ENCODE measurements around the gene GMIP. TPM values are rescaled to one million over a fixed set of nuclear protein-coding genes. Genes with fewer than 3 reads are reported as not detected.

The GMIP gene, protein sequence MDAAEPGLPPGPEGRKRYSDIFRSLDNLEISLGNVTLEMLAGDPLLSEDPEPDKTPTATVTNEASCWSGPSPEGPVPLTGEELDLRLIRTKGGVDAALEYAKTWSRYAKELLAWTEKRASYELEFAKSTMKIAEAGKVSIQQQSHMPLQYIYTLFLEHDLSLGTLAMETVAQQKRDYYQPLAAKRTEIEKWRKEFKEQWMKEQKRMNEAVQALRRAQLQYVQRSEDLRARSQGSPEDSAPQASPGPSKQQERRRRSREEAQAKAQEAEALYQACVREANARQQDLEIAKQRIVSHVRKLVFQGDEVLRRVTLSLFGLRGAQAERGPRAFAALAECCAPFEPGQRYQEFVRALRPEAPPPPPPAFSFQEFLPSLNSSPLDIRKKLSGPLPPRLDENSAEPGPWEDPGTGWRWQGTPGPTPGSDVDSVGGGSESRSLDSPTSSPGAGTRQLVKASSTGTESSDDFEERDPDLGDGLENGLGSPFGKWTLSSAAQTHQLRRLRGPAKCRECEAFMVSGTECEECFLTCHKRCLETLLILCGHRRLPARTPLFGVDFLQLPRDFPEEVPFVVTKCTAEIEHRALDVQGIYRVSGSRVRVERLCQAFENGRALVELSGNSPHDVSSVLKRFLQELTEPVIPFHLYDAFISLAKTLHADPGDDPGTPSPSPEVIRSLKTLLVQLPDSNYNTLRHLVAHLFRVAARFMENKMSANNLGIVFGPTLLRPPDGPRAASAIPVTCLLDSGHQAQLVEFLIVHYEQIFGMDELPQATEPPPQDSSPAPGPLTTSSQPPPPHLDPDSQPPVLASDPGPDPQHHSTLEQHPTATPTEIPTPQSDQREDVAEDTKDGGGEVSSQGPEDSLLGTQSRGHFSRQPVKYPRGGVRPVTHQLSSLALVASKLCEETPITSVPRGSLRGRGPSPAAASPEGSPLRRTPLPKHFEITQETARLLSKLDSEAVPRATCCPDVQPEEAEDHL
- 4.6 to 6.4 TPM (median 5.4 TPM) in 5 replicates for total RNA-seq (2022; extraction: Qiagen RNA extraction)

DNA sequence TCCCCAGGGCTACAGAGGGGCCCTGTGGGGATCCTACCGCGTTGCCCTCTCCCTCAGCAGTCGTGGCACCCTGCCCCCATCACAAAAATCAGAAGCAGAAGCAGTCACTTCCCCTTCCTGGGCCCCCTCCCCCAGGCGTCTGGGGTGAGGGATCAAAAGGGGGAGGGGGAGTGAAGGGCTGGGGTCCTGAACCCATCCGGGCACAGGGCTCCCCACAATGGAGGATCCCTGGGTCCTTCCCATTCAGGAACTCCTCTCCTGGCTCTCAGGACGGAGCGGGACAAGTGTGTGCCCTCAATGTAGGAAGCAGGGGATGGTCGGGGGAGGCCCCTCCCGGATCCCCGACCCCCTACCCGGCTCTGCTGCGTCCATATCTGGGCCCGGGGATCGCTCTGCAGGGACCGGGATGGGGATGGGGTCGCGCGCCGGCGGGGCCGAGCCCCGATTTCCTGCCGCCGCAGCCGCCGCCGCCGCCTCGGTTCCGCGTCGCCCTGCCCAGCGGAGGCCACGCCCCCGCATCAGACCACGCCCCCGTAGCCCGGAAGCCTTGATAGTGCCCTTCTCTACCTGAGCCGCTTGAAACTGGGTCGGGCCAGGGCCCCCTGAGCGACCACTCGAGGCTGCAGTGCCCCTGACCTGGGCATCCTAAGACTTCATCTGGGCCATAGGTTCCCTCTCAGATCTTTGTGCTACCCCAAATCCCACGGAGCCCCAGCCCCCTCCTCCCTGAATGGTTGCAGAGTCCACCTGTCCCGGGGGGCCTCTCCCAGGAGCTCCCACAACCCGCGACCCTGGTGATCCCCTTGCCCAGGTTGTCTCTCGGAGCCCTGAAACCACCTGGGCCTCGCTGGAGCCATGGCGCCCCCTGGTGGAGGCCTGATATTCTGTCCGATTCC is at the start of gene GMIP:
GMIP (minus strand) TSS at position 500 of the 896 bp plus-strand sequence; CDS start at position 372, 128 bp downstream.

DNA sequence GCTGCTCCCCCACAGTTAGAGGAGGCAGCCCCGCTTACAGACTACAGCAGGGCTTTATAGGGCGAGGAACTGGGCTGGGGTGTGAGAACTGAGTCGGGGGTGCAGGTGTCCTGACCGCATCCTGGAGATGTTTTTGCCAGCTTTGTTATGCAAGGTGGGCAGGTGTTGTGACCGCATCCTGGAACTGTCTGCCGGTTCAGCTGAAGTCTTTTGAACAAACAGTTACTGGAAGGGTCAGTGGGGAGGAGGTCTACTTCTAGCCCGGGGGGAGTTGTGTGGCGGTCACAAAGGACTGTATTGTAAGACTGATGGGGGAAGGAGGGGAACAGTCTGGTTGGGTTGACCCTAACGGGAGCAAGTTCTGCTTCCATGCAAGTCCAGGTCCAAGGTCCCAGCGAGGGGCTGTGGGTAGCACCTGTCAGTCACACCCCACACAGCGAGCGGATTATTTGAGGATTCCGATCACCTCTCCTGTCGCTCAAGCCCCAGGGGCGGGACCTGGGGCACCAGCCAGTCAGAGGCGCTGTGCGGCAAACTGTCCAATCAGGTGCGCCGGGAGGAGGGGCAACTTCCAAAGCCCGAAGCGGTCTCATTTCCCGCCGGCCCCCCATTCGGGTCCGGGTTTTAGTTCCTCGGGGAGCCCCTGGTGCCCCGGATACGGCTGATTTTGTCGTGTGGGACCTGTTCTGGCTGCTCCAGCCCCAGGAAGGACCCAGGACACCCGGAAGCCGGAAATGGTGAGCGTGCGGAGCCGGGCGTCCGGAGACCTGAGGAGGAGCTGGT is 25.0 kb upstream of the GMIP start, which contains the start of gene ZNF101:
ZNF101 (plus strand) TSS at position 610 of the 783 bp plus-strand sequence; CDS start at position 735, 125 bp downstream.

DNA sequence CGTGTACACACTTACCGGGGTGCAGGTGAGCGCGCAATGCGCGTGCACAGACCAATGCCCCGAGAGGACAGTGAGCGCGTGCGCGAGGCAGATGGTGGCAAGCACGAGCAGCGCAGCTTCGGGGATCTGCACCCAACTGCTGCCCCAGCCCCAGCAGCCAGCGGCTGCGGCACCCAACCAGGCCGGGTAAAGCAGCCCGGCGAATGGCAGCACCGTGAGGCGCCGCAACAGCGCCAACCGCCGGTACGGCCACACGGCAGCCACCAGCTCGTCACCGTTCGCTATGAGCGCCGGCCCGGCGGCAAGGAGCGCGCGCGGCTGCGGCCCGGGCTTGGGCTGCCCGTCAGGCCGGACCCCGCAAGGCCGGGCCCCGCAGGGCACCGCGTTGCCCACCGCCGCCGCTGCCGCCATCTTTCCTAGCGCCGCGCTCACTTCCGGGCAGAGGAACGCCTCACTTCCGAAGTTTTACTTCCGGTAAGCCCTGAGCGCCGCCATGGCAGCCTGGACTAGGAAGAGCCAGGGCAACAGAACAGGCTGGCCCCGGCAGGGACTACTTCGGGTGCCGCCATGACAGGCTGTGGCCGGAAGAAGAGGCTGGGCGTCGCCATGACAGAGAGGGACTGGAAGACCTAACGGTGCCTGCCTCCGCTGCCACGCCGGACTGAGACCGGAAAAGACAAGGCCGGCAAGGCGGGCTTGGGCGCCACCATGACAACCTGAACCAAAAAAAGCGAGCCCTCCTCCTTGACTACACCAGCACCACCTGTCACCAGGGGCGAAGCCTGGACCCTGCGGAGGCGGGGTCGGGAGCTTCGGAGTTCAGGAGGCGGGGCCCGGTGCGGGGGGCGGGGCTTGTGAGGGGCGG is 20.0 kb upstream of the GMIP start, which contains the start of gene ATP13A1:
ATP13A1 (minus strand) TSS at position 421 of the 865 bp plus-strand sequence; CDS start at position 411, 10 bp downstream.

DNA sequence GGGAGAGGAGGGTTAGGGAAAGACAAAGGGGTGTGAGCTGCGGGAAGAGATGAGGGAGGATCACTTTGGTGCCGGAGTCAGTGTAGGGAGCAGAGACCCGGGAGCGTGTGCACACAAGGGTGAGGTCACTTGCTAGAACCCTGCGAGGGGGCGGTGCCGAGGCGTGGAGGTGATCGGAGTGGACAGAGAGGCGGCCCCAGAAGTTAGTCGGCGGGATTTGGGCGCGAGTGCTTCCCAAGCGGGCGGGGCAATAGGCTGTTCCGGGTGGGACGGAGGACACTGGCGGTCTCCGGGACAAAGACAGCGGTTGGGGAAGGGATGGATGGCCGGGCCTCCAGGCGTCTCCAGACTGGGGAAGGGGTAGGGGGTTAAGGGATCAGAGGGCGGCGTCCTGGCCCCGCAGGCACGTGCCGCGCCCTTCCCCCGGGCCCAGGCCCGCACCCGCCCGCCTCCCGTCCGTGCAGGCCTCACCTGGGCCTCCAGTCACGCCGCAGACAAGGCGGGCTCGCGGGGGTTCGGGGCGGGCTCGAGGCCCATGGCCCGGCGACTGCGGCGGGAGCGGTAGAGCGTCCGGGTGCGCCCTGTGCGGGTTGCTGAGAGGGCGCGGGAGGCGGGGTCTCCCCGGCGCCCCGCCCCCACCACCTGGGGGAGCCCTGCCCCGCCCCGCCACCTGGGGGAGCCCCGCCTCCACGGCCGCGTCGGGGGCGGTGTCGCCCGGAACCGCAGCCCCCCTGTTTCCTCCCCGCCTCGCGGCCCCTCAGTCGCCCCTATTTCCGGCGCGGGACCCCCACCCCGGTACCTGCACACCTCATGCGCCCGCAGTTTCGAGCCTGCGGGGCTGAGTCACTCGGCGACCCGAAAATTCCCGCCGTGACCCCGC is 15.6 kb downstream of the GMIP start, which contains the start of gene LPAR2:
LPAR2 (minus strand) TSS at position 600 of the 880 bp plus-strand sequence. CDS start 945 bp downstream, outside the sequence.

DNA sequence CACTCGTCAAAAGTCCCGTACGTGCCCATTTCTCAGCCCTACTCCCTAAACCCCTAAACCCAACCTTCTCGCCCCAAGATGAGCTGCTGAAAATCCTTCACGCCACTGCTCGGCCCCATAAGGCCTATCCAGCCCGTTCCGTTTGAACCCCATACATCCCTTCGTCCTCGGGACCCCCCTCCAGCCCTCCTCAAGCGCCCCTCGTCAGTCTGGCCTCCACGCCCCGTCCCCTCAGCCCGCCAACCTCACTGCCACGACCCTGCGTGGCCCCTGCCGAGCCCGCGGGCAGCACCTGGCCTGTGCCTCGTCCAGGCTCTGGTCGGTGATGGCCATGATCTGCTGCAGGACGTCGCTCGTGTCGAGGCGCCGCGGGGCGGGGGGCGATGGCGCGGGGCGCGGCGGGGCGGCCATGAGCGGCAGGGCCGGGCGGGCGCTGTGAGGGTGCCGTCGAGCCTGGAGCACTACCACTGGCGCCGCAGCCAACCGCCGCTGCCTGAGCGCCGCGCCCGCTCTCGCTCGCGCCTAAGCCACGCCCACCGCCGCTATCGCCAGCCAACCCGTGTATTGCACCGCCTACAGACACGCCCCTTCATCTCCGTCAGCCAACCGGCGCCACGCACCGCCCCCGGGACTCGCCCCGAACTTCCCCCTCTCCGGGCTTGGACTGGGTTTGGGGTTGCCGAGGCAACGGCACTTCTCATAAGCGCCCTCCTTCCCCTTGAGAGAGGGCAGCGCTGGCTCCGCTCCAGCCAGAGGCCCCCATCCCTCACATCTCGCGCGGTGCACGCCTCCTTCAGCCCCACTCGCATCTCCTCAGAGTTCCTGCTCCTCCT is 25.0 kb downstream of the GMIP start, which contains the start of gene PBX4:
PBX4 (minus strand) TSS at position 469 of the 833 bp plus-strand sequence; CDS start at position 411, 58 bp downstream.

Other genes starting within 250 kb of the GMIP start
- gene GATAD2A, start 238.0 kb downstream of the GMIP start, total RNA-seq (2022; extraction: Qiagen RNA extraction) = 39.9 to 44.6 TPM (median 42.7 TPM) in 5 replicates
- gene TSSK6, start 128.1 kb downstream of the GMIP start, total RNA-seq (2022; extraction: Qiagen RNA extraction) = 1.2 to 1.9 TPM (median 1.5 TPM) in 5 replicates
- gene NDUFA13, start 127.4 kb downstream of the GMIP start, total RNA-seq (2022; extraction: Qiagen RNA extraction) = 141 to 164 TPM (median 157 TPM) in 5 replicates
- 2.4 to 4.2 TPM (median 3.0 TPM) in 5 replicates for gene YJEFN3, start 114.7 kb downstream of the GMIP start, total RNA-seq (2022; extraction: Qiagen RNA extraction)
- gene CILP2, start 105.4 kb downstream of the GMIP start, total RNA-seq (2022; extraction: Qiagen RNA extraction) = 0.13 to 0.38 TPM (median 0.21 TPM) in 5 replicates
- 1.8 to 2.6 TPM (median 2.0 TPM) in 5 replicates for gene PBX4, start 25.0 kb downstream of the GMIP start, total RNA-seq (2022; extraction: Qiagen RNA extraction)
- gene LPAR2, start 15.4 kb downstream of the GMIP start, total RNA-seq (2022; extraction: Qiagen RNA extraction) = 4.0 to 4.7 TPM (median 4.0 TPM) in 5 replicates
- gene ATP13A1, start 20.0 kb upstream of the GMIP start, total RNA-seq (2022; extraction: Qiagen RNA extraction) = 27.3 to 32.0 TPM (median 30.7 TPM) in 5 replicates
- gene ZNF101, start 25.2 kb upstream of the GMIP start, total RNA-seq (2022; extraction: Qiagen RNA extraction) = 3.3 to 5.9 TPM (median 4.2 TPM) in 5 replicates
- gene ZNF14, start 89.5 kb upstream of the GMIP start, total RNA-seq (2022; extraction: Qiagen RNA extraction) = 1.7 to 2.4 TPM (median 2.1 TPM) in 5 replicates
- 0.12 to 0.32 TPM (median 0.17 TPM) in 5 replicates for gene ZNF506, start 178.1 kb upstream of the GMIP start, total RNA-seq (2022; extraction: Qiagen RNA extraction)
- gene ZNF253, start 222.2 kb upstream of the GMIP start, total RNA-seq (2022; extraction: Qiagen RNA extraction) = not detected in 5 replicates